Hepatocyte (in vitro differentiated cells): Measurements from ENCODE around the gene PHF12.

Experiments used
- EZH2 ChIP-seq: fragments of 200-600 bp; sonication (generic); IDR thresholded peaks from 2 replicates; pipeline ENCODE4 v1.6.1; 2016; ENCODE audit warnings: antibody characterized with exemption, mild to moderate bottlenecking, borderline replicate concordance
- EZH2phosphoT487 ChIP-seq: fragments of 200-600 bp; sonication (generic); IDR thresholded peaks from one replicate; pipeline ENCODE4 v1.6.1; 2018; ENCODE audit warnings: antibody characterized with exemption, mild to moderate bottlenecking, low read depth, moderate library complexity; ENCODE audit not compliant: unreplicated experiment, severe bottlenecking
- TF ChIP-seq, protein P1 (sequence below): fragments of 200-600 bp; sonication (generic); IDR thresholded peaks from 2 replicates; pipeline ENCODE4 v1.5.1; 2016; ENCODE audit warnings: antibody characterized with exemption, mild to moderate bottlenecking; ENCODE audit not compliant: poor library complexity

DNA sequence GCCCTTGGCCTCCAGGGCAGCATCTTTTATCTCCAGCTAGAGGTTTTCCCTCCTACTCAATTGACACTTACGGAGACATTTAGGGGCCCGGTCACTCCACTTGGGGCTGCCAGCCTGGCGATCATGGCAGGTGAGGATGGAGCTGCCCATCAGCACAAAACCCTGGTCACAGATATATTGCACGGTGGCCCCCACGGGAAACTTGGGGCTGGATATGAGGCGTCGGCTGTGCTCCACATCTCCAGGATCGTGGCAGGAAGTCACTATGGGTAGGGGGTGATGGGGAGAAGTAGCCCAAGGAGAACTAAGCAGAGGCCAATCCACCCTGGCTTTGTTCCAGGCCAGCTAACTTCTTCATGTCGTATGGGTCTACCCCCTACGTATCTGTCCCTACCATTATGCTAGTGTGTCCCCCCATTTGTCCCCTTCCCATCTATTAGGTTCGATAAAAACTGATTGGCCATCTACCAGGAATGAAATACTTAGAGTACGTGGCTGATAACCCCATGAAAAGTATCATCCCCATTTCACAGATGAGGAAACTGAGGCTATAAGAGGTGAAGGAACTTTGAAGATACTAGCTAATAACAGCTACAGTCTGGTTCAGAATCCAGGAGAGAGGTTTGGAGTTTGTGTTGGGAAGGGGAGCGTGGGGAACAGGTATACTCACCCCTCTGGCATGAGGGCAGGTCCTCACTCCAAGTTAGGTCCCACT, 6.1 kb upstream of the PHF12 start:
- TF ChIP-seq, protein P1, sequence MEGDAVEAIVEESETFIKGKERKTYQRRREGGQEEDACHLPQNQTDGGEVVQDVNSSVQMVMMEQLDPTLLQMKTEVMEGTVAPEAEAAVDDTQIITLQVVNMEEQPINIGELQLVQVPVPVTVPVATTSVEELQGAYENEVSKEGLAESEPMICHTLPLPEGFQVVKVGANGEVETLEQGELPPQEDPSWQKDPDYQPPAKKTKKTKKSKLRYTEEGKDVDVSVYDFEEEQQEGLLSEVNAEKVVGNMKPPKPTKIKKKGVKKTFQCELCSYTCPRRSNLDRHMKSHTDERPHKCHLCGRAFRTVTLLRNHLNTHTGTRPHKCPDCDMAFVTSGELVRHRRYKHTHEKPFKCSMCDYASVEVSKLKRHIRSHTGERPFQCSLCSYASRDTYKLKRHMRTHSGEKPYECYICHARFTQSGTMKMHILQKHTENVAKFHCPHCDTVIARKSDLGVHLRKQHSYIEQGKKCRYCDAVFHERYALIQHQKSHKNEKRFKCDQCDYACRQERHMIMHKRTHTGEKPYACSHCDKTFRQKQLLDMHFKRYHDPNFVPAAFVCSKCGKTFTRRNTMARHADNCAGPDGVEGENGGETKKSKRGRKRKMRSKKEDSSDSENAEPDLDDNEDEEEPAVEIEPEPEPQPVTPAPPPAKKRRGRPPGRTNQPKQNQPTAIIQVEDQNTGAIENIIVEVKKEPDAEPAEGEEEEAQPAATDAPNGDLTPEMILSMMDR, result no peak
- no peak for TF ChIP-seq EZH2
- no peak for TF ChIP-seq EZH2phosphoT487
